HEK293 (cell line): Measurements from ENCODE around the gene RASD1.

Experiments used
- CTCF ChIP-seq: fragments of 450-650 bp; formaldehyde crosslinking; IDR thresholded peaks from 2 replicates; pipeline ENCODE4 v1.5.1; 2016; ENCODE audit warnings: missing biosample characterization, missing genetic modification characterization
- KLF16 ChIP-seq: fragments of 450-650 bp; formaldehyde crosslinking; IDR thresholded peaks from 2 replicates; pipeline ENCODE4 v1.5.1; 2017; ENCODE audit warnings: missing biosample characterization, missing genetic modification characterization
- REST ChIP-seq: fragments of 450-650 bp; formaldehyde crosslinking; IDR thresholded peaks from 2 replicates; pipeline ENCODE4 v1.5.1; 2016; ENCODE audit warnings: missing biosample characterization, missing genetic modification characterization
- ZBTB1 ChIP-seq: fragments of 450-650 bp; formaldehyde crosslinking; IDR thresholded peaks from 2 replicates; pipeline ENCODE4 v1.5.1; 2016; ENCODE audit warnings: missing biosample characterization, missing genetic modification characterization
- TF ChIP-seq, protein P1 (sequence below): fragments of 450-650 bp; formaldehyde crosslinking; IDR thresholded peaks from 2 replicates; pipeline ENCODE4 v1.5.1; 2016; ENCODE audit warnings: missing biosample characterization, missing genetic modification characterization, low read depth

DNA sequence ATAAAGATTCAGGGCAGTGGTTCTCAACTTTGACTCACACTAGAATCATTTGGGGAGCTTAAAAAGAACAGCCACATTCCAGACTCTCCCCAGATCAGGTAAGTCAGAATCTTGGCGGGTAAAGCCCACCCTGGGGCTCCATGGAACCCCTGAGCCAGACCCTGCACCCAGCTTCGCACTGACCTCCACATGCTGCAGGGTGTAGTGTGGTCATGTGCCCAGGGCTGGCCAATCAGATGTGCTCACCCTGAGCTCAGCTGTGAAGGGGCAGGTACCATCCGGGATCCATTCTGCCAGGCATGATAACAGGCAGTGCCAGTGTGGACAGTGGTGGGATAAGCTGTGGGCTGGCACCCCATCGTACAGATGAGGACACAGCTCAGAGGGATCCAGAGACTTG, 47.5 kb downstream of the RASD1 start:
- TF ChIP-seq KLF16 (tag by site-specific recombination) (no peak), CTCF (tag by site-specific recombination) (no peak), REST (tag by site-specific recombination) (no peak), ZBTB1 (no peak)
- TF ChIP-seq, protein P1, sequence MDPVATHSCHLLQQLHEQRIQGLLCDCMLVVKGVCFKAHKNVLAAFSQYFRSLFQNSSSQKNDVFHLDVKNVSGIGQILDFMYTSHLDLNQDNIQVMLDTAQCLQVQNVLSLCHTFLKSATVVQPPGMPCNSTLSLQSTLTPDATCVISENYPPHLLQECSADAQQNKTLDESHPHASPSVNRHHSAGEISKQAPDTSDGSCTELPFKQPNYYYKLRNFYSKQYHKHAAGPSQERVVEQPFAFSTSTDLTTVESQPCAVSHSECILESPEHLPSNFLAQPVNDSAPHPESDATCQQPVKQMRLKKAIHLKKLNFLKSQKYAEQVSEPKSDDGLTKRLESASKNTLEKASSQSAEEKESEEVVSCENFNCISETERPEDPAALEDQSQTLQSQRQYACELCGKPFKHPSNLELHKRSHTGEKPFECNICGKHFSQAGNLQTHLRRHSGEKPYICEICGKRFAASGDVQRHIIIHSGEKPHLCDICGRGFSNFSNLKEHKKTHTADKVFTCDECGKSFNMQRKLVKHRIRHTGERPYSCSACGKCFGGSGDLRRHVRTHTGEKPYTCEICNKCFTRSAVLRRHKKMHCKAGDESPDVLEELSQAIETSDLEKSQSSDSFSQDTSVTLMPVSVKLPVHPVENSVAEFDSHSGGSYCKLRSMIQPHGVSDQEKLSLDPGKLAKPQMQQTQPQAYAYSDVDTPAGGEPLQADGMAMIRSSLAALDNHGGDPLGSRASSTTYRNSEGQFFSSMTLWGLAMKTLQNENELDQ (tag by site-specific recombination), result no peak
